Measurements from ENCODE around the gene LEF1. TPM values are rescaled to one million over a fixed set of nuclear protein-coding genes. Genes with fewer than 3 reads are reported as not detected.

LEF1 gene
- total and polyA plus RNA-seq, 8 donors = 0.81 to 11.0 (median 3.0) TPM; not detected in 2

- intact Hi-C loops (cut with DNase I; ENCODE audit: low total_unique reads) = no loop called here
- H3K27me3 ChIP-seq = no peaks in the 10 kb centered on the region
- no peaks in the 10 kb centered on the region for H3K36me3 ChIP-seq
- TF ChIP-seq POLR2AphosphoS5 (IDR thresholded peaks at IDR 0.05) = no peak
- TF ChIP-seq, protein P1, sequence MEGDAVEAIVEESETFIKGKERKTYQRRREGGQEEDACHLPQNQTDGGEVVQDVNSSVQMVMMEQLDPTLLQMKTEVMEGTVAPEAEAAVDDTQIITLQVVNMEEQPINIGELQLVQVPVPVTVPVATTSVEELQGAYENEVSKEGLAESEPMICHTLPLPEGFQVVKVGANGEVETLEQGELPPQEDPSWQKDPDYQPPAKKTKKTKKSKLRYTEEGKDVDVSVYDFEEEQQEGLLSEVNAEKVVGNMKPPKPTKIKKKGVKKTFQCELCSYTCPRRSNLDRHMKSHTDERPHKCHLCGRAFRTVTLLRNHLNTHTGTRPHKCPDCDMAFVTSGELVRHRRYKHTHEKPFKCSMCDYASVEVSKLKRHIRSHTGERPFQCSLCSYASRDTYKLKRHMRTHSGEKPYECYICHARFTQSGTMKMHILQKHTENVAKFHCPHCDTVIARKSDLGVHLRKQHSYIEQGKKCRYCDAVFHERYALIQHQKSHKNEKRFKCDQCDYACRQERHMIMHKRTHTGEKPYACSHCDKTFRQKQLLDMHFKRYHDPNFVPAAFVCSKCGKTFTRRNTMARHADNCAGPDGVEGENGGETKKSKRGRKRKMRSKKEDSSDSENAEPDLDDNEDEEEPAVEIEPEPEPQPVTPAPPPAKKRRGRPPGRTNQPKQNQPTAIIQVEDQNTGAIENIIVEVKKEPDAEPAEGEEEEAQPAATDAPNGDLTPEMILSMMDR (IDR thresholded peaks at IDR 0.05) = no peak
- no peak for TF ChIP-seq EP300 (IDR thresholded peaks at IDR 0.05)
- TF ChIP-seq POLR2A (IDR thresholded peaks at IDR 0.05) = no peak
- H3K4me3 ChIP-seq = no peak overlapping the region
- H3K4me1 ChIP-seq = peaks cover 0 to 14% (median 5%) of the 10 kb centered on the region in 4 donors
- no peak overlapping the region for H3K27ac ChIP-seq
- 75 to 93% (median 88%) methylated on average over 5 of the region's 5 CpGs for WGBS, 5 donors
- H3K9me3 ChIP-seq = no peaks in the 10 kb centered on the region
- no peak for DNase-seq
Observed at GRCh38 chr4:108043526-108043925, 125.2 kb downstream of the LEF1 start.

- DNase-seq = no peak
- Histone ChIP-seq H3K4me1 (peaks cover 0 to 14% (median 5%) of the 10 kb centered on the region in 4 donors), H3K4me3 (no peak overlapping the region), H3K27ac (no peak overlapping the region), H3K27me3 (no peaks in the 10 kb centered on the region), H3K36me3 (no peaks in the 10 kb centered on the region), H3K9me3 (no peaks in the 10 kb centered on the region)
- 88 to 97% (median 93%) methylated on average over 3 of the region's 3 CpGs for WGBS, 5 donors
- intact Hi-C loops (cut with DNase I; ENCODE audit: low total_unique reads) = no loop called here
- no peak for TF ChIP-seq POLR2A (IDR thresholded peaks at IDR 0.05)
- TF ChIP-seq, protein P1 (IDR thresholded peaks at IDR 0.05) = no peak
- no peak for TF ChIP-seq POLR2AphosphoS5 (IDR thresholded peaks at IDR 0.05)
- no peak for TF ChIP-seq EP300 (IDR thresholded peaks at IDR 0.05)
Observed at GRCh38 chr4:108042927-108043326, 125.8 kb downstream of the LEF1 start.

DNA sequence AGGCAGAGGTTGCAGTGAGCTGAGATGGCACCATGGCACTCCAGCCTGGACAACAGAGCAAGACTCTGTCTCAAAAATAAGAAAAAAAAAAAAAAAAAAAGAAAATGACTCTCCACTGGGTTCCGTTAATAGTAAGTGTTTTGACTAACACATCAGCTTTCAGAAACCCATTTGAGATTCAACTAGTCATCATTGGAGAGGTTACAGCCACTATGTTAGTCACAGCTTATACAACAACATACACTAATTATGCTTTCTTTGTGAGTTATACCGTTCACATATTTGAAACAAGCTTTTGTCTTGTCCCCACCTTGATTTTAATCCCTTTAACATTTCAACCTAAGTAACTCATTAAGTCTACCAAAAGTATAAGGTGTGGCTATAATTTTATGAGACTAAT lies 130.8 kb downstream of the LEF1 start:
- Histone ChIP-seq H3K36me3 (peaks cover 10 to 38% (median 35%) of the 10 kb centered on the region in 4 donors), H3K4me1 (no peaks in the 10 kb centered on the region), H3K27ac (no peak overlapping the region), H3K27me3 (no peaks in the 10 kb centered on the region), H3K4me3 (no peak overlapping the region), H3K9me3 (no peaks in the 10 kb centered on the region)
- TF ChIP-seq, protein P1 (IDR thresholded peaks at IDR 0.05) = no peak
- TF ChIP-seq POLR2AphosphoS5 (IDR thresholded peaks at IDR 0.05) (no peak), EP300 (IDR thresholded peaks at IDR 0.05) (no peak), POLR2A (IDR thresholded peaks at IDR 0.05) (no peak)
- WGBS, 5 donors = 78 to 97% (median 89%) methylated on average over 2 of the region's 2 CpGs
- intact Hi-C loops (cut with DNase I; ENCODE audit: low total_unique reads) = no loop called here
- DNase-seq = no peak

GRCh38 chr4:108036213-108036612 lies 132.5 kb downstream of the LEF1 start:
- 75 to 88% (median 84%) methylated on average over 7 of the region's 7 CpGs for WGBS, 5 donors
- Histone ChIP-seq H3K27ac (peak overlapping the region in 1 of 5 donors; percentile 0), H3K36me3 (peaks cover 14 to 54% (median 52%) of the 10 kb centered on the region in 4 donors), H3K4me1 (no peaks in the 10 kb centered on the region), H3K4me3 (no peak overlapping the region), H3K9me3 (no peaks in the 10 kb centered on the region), H3K27me3 (no peaks in the 10 kb centered on the region)
- TF ChIP-seq POLR2A (IDR thresholded peaks at IDR 0.05) = no peak
- TF ChIP-seq EP300 (IDR thresholded peaks at IDR 0.05) = no peak
- TF ChIP-seq, protein P1 (IDR thresholded peaks at IDR 0.05) = no peak
- no peak for TF ChIP-seq POLR2AphosphoS5 (IDR thresholded peaks at IDR 0.05)
- DNase-seq = peak in 1 of 2 donors; percentile 53
- intact Hi-C loops (cut with DNase I; ENCODE audit: low total_unique reads) = no loop called here

Measured in stomach (tissue), 9 donors.